T-helper 2 cell treated with Interferon-gamma antibody and Interleukin-4, amounts not matched to agents 100 ng/mL and 5 ng/mL, for 36 hours (primary cell): ENCODE measurements around the gene GRIN3B. TPM values are rescaled to one million over a fixed set of nuclear protein-coding genes. Genes with fewer than 3 reads are reported as not detected.

Source experiments
- intact Hi-C: fragments of 100-400 bp; cut with micrococcal nuclease; formaldehyde crosslinking; loops from one replicate; pipeline ENCODE4 v1.15.1; 2023
- total RNA-seq: library from RNA; stranded (reverse); gene quantifications from 2 replicates; pipeline ENCODE4 v1.2.3, GENCODE V29; 2022

Gene GRIN3B
- total RNA-seq, 1 donor from 2014 or later = not detected

- intact Hi-C loops = loop anchor here (2.0 kb wide), 2 partner anchors 20 to 28 kb away; partner anchors contain the start of genes RNU6-2 and TMEM259
Measured at GRCh38 chr19:1040476-1041271, 40.5 kb downstream of the GRIN3B start.

- intact Hi-C loops = loop anchor here (2.0 kb wide), 2 partner anchors 21 to 27 kb away; partner anchors contain the start of genes RNU6-2 and TMEM259
Measured at GRCh38 chr19:1041272-1041834, 41.1 kb downstream of the GRIN3B start.

GRCh38 chr19:1041835-1042685, 41.8 kb downstream of the GRIN3B start:
- intact Hi-C loops = loop anchor here (2.0 kb wide), 2 partner anchors 21 to 27 kb away; partner anchors contain the start of genes RNU6-2 and TMEM259

GRCh38 chr19:1042689-1043511, 42.7 kb downstream of the GRIN3B start:
- intact Hi-C loops = no loop called here

GRCh38 chr19:1045247-1045603, 45.0 kb downstream of the GRIN3B start:
- intact Hi-C loops = no loop called here

- intact Hi-C loops = no loop called here
Measured at GRCh38 chr19:1046117-1046626, 46.0 kb downstream of the GRIN3B start.

- intact Hi-C loops = no loop called here
Measured at GRCh38 chr19:1046836-1047695, 46.8 kb downstream of the GRIN3B start.

GRCh38 chr19:1047696-1048147, 47.5 kb downstream of the GRIN3B start:
- intact Hi-C loops = no loop called here

GRCh38 chr19:1049106-1049505, 48.9 kb downstream of the GRIN3B start:
- intact Hi-C loops = no loop called here

GRCh38 chr19:1049800-1050199, 49.6 kb downstream of the GRIN3B start:
- intact Hi-C loops = no loop called here

GRCh38 chr19:1050989-1051788, 51.0 kb downstream of the GRIN3B start:
- intact Hi-C loops = no loop called here

GRCh38 chr19:1051791-1052190, 51.6 kb downstream of the GRIN3B start:
- intact Hi-C loops = no loop called here

- intact Hi-C loops = no loop called here
Measured at GRCh38 chr19:1052349-1052975, 52.2 kb downstream of the GRIN3B start.

- intact Hi-C loops = no loop called here
Measured at GRCh38 chr19:1053176-1054101, 53.2 kb downstream of the GRIN3B start.

GRCh38 chr19:1054102-1055027, 54.1 kb downstream of the GRIN3B start:
- intact Hi-C loops = no loop called here

GRCh38 chr19:1055028-1055425, 54.8 kb downstream of the GRIN3B start:
- intact Hi-C loops = no loop called here
